ENCODE results near the gene CTAG1A.

- no peak for TF ChIP-seq POLR2A (IDR thresholded peaks at IDR 0.05)
- TF ChIP-seq CTCF (IDR thresholded peaks at IDR 0.05): no peak
Observed at GRCh38 chrX:154599531-154599930, 14.6 kb downstream of the CTAG1A start.

Data from tibial nerve (tissue), 3 donors.